WTC11 (cell line): Measurements from ENCODE around the gene SP3. TPM values are rescaled to one million over a fixed set of nuclear protein-coding genes. Genes with fewer than 3 reads are reported as not detected.

Experiments
- ATAC-seq: fragments of 200-7000 bp; cut with Tn5 transposase; 2 replicates; pipeline ENCODE4 v1.10.0; 2021; ENCODE audit warnings: mild to moderate bottlenecking, moderate library complexity
- CTCF ChIA-PET: fragments of 300-600 bp; sonication (Branson Sonifier 250); formaldehyde crosslinking; loops from one replicate; lab custom pipeline; 2021; ENCODE audit warnings: antibody characterized with exemption; lab: Charles Lee
- POLR2A ChIA-PET: fragments of 350-600 bp; sonication (Branson Sonifier 250); formaldehyde crosslinking; loops from one replicate; lab custom pipeline; 2021; ENCODE audit warnings: antibody characterized with exemption; lab: Charles Lee
- DNase-seq: peaks from one replicate; pipeline ENCODE4 v3.0.0; 2021; ENCODE audit warnings: low spot score
- H3K27ac Mint-ChIP-seq: 2 replicates; pipeline ENCODE4 v1.8.0; 2021; ENCODE audit warnings: mixed read lengths
- H3K27me3 Mint-ChIP-seq: 2 replicates; pipeline ENCODE4 v1.8.0; 2021; ENCODE audit warnings: low read depth, mild to moderate bottlenecking, moderate library complexity, mixed read lengths
- H3K36me3 Mint-ChIP-seq: 2 replicates; pipeline ENCODE4 v1.8.0; 2021; ENCODE audit warnings: mixed read lengths
- H3K4me1 Mint-ChIP-seq: 2 replicates; pipeline ENCODE4 v1.8.0; 2022; ENCODE audit warnings: mixed read lengths
- H3K4me3 Mint-ChIP-seq: 2 replicates; pipeline ENCODE4 v1.8.0; 2021; ENCODE audit warnings: mild to moderate bottlenecking, moderate library complexity, mixed read lengths
- H3K9me3 Mint-ChIP-seq: 2 replicates; pipeline ENCODE4 v1.8.0; 2021; ENCODE audit warnings: mixed read lengths
- AFF4 ChIP-seq: sonication (generic); formaldehyde crosslinking; IDR thresholded peaks from 2 replicates; pipeline ENCODE4 v1.8.1; 2023; ENCODE audit warnings: mild to moderate bottlenecking, missing genetic modification reagents, borderline replicate concordance
- CTCF ChIP-seq: fragments of 200-600 bp; IDR thresholded peaks from 2 replicates; pipeline ENCODE4 v1.8.0; 2022; ENCODE audit warnings: antibody characterized with exemption
- ELF4 ChIP-seq: sonication (generic); formaldehyde crosslinking; IDR thresholded peaks from 2 replicates; pipeline ENCODE4 v1.8.1; 2022; ENCODE audit warnings: low read depth, mild to moderate bottlenecking, moderate library complexity, missing genetic modification reagents
- FOXJ3 ChIP-seq: sonication (generic); formaldehyde crosslinking; IDR thresholded peaks from 2 replicates; pipeline ENCODE4 v1.9.0; 2021; ENCODE audit warnings: missing genetic modification reagents, mild to moderate bottlenecking, borderline replicate concordance
- JUN ChIP-seq: sonication (generic); formaldehyde crosslinking; IDR thresholded peaks from 2 replicates; pipeline ENCODE4 v1.8.0; 2023; ENCODE audit warnings: mild to moderate bottlenecking, missing genetic modification reagents
- NR1H2 ChIP-seq: sonication (generic); formaldehyde crosslinking; IDR thresholded peaks from 2 replicates; pipeline ENCODE4 v1.9.0; 2021; ENCODE audit warnings: mild to moderate bottlenecking, moderate library complexity, missing genetic modification reagents
- PRDM15 ChIP-seq: sonication (generic); formaldehyde crosslinking; IDR thresholded peaks from 2 replicates; pipeline ENCODE4 v1.8.0; 2022; ENCODE audit warnings: missing genetic modification reagents
- TCF7 ChIP-seq: sonication (generic); formaldehyde crosslinking; IDR thresholded peaks from 2 replicates; pipeline ENCODE4 v1.8.0; 2022; ENCODE audit warnings: mild to moderate bottlenecking, low read depth, missing genetic modification reagents, moderate library complexity
- ZNF263 ChIP-seq: sonication (generic); formaldehyde crosslinking; IDR thresholded peaks from 2 replicates; pipeline ENCODE4 v1.8.1; 2022; ENCODE audit warnings: low read depth, mild to moderate bottlenecking, moderate library complexity, missing genetic modification reagents
- ZNF396 ChIP-seq: fragments of 250-450 bp; sonication (Bioruptor Pico); IDR thresholded peaks from 2 replicates; pipeline ENCODE4 v1.8.0; 2021; ENCODE audit warnings: mild to moderate bottlenecking, moderate library complexity, borderline replicate concordance
- ZNF416 ChIP-seq: fragments of 250-450 bp; sonication (Bioruptor Pico); IDR thresholded peaks from 2 replicates; pipeline ENCODE4 v1.9.0; 2021; ENCODE audit warnings: mild to moderate bottlenecking, inconsistent platforms
- ZNF512 ChIP-seq: sonication (generic); formaldehyde crosslinking; IDR thresholded peaks from 2 replicates; pipeline ENCODE4 v1.8.1; 2022; ENCODE audit warnings: missing genetic modification reagents, borderline replicate concordance
- total RNA-seq: library from RNA; stranded (reverse); gene quantifications from 3 replicates; pipeline ENCODE4 v1.2.3, GENCODE V29; 2021
- TF ChIP-seq, protein P1 (sequence below): sonication (generic); formaldehyde crosslinking; IDR thresholded peaks from 2 replicates; pipeline ENCODE4 v1.8.1; 2022; ENCODE audit warnings: low read depth, mild to moderate bottlenecking, moderate library complexity, missing genetic modification reagents, borderline replicate concordance
- TF ChIP-seq, protein P2 (sequence below): sonication (generic); formaldehyde crosslinking; conservative IDR thresholded peaks from 2 replicates; pipeline ENCODE4 v1.8.1; 2022; ENCODE audit warnings: mild to moderate bottlenecking, missing genetic modification reagents

Gene SP3
- total RNA-seq, 1 experiment from 2014 or later, result 88.5 TPM

- TF ChIP-seq AFF4 (CRISPR knock-in tag) (no peak), ZNF263 (CRISPR knock-in tag) (no peak), TCF7 (CRISPR knock-in tag) (no peak), FOXJ3 (CRISPR knock-in tag) (no peak)
- TF ChIP-seq, protein P1, sequence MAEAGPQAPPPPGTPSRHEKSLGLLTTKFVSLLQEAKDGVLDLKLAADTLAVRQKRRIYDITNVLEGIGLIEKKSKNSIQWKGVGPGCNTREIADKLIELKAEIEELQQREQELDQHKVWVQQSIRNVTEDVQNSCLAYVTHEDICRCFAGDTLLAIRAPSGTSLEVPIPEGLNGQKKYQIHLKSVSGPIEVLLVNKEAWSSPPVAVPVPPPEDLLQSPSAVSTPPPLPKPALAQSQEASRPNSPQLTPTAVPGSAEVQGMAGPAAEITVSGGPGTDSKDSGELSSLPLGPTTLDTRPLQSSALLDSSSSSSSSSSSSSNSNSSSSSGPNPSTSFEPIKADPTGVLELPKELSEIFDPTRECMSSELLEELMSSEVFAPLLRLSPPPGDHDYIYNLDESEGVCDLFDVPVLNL, result no peak
Measured at GRCh38 chr2:174011173-174011572, 46.0 kb upstream of the SP3 start (continued).

- Mint-ChIP-seq H3K4me1 (peaks cover 18% of the 10 kb centered on the region), H3K36me3 (no peaks in the 10 kb centered on the region), H3K4me3 (no peak overlapping the region), H3K27ac (no peak overlapping the region), H3K27me3 (peaks cover 14% of the 10 kb centered on the region), H3K9me3 (no peaks in the 10 kb centered on the region)
- ChIA-PET CTCF (no interaction called here), POLR2A (no interaction called here)
- ATAC-seq (no peak), DNase-seq (no peak)
- TF ChIP-seq, protein P2, sequence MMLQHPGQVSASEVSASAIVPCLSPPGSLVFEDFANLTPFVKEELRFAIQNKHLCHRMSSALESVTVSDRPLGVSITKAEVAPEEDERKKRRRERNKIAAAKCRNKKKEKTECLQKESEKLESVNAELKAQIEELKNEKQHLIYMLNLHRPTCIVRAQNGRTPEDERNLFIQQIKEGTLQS (CRISPR knock-in tag), result no peak
- TF ChIP-seq ZNF396 (CRISPR knock-in tag), result no peak
- no peak for TF ChIP-seq PRDM15 (CRISPR knock-in tag)
- TF ChIP-seq ZNF263 (CRISPR knock-in tag), result no peak
Measured at GRCh38 chr2:174009488-174010223, 44.5 kb upstream of the SP3 start.

- Mint-ChIP-seq H3K27me3 (peaks cover 14% of the 10 kb centered on the region), H3K9me3 (no peaks in the 10 kb centered on the region), H3K4me1 (peaks cover 12% of the 10 kb centered on the region), H3K36me3 (no peaks in the 10 kb centered on the region), H3K4me3 (no peak overlapping the region), H3K27ac (no peak overlapping the region)
- ChIA-PET CTCF (no interaction called here), POLR2A (no interaction called here)
- no peak for ATAC-seq
- DNase-seq, result no peak
- TF ChIP-seq CTCF, result no peak
- TF ChIP-seq NR1H2, result no peak
- TF ChIP-seq ZNF512 (CRISPR knock-in tag), result no peak
- TF ChIP-seq ZNF416 (CRISPR knock-in tag), result no peak
- TF ChIP-seq ZNF396 (CRISPR knock-in tag), result no peak
- TF ChIP-seq AFF4 (CRISPR knock-in tag), result no peak
- TF ChIP-seq JUN (CRISPR knock-in tag), result no peak
- TF ChIP-seq ELF4 (CRISPR knock-in tag), result no peak
Measured at GRCh38 chr2:174008720-174009119, 43.5 kb upstream of the SP3 start.
